NCI-H1105 (cell line): Measurements from ENCODE around the gene C1orf174.

Experiments used
- DNase-seq: peaks from one replicate; lab custom pipeline; 2025; lab: John Stamatoyannopoulos, UW

Gene C1orf174

DNA sequence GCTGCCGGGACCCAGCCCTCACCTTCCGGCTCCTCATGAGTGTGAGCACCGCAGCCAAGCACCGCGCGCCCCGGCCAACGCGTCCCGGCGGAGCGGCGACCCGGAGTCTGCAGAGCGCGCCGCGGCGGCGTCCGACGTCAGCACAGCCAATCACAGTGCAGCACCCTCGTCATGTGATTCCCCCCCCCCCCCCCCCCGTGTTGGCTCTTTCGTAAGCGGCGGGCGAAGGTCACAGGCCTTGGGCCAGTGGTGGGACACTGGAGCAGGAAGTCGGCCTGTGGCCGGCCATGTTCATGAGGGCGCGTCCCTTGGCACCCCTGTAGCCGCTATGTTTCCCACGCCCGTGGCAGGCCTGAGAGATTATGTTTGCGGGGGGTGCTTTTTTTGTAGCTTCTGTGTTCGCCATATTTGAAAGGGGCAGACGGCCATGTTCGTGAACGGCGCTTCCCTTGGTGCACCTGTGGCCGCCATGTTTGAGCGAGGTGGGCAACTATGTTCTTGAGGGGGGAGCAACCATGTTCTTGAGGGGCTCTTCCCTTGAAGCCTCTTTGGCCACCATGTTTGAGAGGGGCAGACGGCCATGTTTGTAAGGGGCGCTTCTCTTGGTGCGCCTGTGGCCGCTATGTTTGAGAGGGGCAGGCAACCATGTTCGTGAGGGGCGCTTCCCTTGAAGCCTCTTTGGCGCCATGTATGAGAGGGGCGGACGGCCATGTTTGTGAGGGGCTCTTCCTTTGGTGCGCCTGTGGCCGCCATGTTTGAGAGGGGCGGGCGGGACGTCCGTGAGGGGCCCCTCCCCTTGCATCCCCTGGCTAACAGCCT, at the start of gene C1orf174:
TSS of gene C1orf174 (minus strand) at position 123 of the 819 bp plus-strand sequence. CDS start at position 37, 86 bp downstream.
- peak; percentile 99 for DNase-seq

DNA sequence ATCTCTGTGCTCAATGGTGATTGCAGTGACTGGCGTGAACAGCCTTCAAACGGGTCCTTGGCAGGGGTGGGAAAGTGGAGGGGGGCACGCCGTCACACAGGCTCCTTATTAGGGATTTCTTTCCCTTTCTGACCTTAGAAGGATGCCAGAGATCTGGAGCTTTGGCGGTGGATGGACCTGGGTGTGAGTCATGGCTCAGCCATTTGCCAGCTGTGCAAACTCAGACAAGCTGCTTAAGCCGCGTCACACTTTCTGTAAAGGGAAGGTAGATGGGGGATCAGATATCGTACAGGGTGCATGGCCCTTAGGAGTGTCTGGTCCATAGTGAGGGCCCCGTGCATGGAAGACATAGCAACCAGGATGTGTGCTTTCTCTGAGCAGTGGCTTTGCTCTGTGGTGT, 48.3 kb upstream of the C1orf174 start:
- no peak for DNase-seq

DNA sequence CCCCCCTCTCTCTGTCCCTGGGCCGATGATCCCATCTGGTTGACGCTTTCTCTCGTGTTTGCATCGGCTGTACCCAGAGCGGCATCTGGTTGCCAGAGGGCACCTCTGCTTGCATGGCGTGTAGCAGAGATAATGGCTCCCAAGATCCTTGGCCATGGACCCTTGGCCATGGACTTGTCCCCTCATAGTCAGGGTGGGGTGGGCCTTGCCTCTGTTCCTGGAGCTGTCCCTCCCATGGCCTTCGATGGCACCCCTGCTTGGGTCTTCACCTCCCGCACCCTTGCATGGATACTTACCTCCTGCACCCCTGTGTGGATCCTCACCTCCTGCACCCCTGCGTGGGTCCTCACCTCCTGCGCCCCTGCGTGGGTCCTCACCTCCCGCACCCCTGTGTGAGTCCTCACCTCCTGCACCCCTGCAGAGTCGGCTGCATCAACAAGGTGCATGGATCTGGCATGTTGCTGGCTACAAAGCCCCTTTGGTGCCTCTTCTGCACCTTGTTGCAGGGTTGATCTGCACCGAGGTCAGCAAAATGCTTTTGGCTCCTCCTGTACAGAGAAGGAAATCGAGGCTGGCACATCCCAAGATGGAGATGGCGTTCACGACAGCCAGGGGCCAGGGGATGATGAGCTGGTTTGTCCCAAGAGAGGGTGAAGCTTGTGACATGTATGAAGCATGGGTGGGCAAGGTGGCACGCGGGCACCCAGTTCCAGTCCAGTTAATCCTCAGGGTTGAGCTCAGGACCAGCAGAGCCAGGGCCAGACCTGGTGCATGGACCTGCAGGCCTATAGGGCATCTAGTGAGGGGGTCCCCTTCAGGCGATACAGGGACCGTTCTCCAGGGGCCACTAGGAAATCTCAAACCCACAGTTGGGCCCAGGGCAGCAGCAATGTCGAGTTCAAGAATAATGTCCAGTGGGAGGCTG, 46.1 kb upstream of the C1orf174 start:
- DNase-seq, result no peak

DNA sequence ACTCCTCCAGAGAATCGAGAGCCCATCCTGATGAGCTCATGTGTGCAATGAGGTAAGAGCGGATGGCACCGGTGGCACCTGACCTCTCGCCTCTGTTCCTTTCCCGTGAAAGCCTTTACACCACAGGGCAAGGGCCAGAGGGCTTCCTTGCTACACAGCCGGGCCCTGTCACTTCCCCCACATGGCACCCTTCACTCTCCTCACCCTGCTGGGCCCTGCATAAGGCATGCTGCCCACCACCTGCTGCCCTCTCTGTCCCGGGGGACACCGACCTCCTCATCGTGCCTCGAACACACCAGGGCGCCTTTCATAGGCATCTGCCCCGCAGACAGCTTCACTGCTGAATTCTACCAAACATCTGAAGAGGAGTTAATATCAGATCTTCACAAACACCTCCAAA, 45.1 kb upstream of the C1orf174 start:
- no peak for DNase-seq

DNA sequence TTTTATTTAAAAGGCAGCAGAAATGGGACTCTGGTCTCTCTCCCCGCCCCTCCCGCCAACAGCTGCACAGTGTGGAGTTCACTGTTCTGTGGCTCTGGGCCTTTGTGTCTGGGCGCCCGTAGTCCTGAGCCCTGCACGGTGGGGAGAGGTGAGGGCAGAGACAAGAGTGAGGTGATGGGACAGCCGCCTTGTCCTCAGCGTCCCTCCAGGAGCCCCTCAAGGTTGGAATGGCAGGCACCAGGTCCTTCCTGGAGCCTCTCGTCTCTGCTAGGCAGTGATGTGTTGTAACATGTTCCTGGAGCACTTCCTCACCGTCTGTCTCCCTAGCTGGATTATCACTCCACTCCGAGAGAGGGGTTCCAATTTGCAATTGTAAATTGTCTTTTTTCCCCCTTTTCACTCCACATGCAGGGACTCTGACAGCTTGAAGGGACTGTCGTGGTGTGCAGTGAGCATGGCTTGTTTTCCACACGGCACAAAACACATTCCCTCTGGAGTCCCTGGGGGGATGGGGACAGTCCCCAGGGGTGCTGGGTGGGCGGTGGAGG, 44.6 kb upstream of the C1orf174 start:
- no peak for DNase-seq

DNA sequence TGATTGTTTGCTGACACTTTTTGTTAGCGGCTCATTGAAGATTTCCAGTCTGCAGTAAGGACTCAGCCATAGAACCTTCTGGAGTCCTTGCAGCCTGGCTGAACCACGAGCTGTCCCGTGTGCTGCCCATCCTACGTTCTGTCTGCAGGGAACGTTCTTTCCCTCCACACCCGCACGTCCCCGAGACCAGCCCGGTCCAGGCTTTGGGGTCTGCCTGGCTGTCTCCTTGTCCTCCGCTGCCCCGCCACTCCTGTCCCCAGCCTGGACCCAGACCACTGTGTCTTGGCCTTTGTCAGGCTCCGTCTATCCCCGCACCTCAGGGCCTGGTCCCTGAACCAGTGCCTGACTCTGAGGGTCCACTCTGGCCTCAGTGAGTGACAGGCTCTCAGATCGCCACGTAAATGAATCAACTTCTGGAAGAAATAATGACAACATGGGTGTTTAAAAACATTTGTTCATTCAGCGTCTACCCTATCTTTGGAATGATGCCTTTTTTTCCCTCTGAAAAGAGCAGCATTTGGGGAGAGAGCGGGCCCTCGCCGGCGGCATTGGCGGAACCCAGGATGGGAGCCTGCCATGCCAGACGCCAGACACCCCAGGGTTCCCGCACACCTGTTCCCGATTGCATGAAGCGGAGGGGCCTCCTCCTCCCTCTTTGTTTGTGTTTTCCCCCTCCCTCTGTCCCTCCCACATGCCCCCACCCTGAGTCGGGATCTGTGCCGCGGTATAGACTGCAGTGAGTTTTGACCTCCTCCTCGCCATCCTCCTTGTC, 43.9 kb upstream of the C1orf174 start:
- no peak for DNase-seq

DNA sequence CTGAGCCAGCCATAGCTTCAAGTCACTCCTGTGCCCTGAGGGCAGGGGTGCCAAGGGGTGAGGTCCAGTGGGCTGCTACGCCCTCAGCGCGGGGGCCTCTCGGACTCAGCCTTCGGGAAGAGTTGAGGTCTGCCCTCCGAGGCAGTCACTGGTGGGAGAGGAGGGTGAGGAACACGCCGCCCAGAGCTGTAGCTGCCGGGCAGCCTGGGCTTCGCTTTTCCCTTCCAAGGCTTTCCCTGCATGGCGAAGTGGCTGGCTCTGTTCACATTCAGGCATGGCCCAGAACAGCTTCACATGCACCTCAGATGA, 43.0 kb upstream of the C1orf174 start:
- DNase-seq, result no peak

DNA sequence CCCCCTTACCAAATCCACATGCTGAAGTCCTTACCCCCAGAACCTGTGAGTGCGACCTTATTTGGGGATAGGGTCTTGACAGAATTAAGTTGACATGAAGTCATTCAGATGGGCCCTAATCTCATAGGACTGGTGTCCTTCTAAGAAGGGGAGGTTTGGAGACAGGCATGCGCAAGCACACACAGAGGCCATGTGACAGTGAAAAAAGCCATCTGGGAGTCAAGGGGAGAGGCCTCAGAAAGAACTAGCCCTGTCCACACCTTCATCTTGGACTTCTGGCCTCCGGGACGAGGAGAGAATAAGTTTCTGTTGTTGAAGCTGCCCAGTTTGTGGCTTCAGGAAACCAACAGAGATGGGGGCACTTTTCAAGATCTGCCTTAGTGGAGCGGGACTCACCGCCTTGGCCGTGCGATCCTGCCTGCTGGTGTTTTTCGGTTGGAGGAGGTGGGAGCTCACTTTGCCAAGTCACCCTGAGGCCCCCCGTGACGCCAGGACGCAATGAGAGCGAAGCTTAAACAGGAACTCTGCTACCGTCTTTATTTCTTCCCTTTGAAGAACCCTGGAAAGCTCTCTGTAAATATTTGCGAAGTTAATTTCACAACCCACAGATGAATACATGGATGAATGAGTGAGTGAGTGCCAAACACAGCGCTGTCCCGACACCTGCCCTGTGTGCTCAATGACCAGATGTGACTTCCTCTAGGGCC, 42.5 kb upstream of the C1orf174 start:
- DNase-seq, result peak; percentile 74

DNA sequence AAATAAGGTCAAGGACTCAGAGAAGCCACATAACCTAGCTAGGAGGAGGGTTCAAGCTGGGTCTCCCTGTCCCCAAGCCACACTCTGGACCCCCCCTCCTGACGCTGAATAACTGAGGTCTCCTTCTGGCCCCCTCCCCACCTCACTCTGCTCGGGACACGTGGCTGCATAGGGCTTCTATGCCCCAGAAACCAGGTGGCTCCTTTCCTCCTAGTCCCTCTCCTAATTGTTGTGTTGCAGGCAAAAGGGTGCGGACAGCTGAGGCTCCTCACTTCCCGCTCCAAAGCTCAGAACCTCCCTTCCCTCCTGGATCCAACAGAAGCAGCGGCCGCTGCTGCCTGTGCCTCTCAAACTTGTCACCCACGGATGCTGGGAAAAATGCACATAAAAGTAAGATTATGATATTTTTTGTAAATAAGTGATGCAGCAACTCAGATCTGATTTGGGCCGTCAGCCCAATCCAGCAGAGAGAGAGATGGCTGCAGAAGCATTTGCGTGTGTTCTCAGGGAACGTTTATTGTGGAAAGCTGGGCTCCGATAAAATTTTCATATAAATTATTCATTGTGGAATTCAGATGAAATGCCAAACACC, 40.8 kb upstream of the C1orf174 start:
- no peak for DNase-seq

DNA sequence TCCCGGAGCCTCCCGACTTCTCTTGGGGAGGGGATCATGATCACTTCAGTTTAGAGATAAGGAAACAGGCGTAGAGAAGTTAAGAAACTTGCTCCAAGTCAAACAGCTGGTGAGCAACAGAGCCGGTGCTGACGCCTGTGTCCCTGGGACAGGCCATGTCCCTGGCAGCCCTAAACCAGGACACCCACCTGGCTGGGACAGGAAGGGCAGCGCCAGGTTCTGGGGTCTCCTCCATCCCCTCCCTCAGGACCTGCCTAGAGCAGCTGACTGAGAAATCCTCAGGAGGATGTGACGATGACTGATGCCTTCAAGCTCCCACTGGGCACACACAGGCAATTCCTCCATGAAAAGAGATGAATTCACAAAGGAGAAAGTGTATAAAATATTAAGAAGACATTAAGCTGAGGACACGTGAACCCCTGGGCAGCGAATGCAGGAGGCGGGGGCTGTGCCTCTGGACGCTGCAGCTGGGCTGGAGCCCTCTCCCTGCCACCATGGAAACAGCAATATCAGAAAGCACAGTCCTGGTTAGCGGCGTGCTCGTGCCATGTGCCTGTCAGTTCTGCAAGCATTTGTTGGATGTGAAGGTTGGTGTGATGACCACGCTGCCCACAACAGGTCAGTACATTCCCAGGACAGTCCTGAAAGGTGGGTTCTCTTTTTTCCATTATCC, 40.1 kb upstream of the C1orf174 start:
- DNase-seq, result no peak

DNA sequence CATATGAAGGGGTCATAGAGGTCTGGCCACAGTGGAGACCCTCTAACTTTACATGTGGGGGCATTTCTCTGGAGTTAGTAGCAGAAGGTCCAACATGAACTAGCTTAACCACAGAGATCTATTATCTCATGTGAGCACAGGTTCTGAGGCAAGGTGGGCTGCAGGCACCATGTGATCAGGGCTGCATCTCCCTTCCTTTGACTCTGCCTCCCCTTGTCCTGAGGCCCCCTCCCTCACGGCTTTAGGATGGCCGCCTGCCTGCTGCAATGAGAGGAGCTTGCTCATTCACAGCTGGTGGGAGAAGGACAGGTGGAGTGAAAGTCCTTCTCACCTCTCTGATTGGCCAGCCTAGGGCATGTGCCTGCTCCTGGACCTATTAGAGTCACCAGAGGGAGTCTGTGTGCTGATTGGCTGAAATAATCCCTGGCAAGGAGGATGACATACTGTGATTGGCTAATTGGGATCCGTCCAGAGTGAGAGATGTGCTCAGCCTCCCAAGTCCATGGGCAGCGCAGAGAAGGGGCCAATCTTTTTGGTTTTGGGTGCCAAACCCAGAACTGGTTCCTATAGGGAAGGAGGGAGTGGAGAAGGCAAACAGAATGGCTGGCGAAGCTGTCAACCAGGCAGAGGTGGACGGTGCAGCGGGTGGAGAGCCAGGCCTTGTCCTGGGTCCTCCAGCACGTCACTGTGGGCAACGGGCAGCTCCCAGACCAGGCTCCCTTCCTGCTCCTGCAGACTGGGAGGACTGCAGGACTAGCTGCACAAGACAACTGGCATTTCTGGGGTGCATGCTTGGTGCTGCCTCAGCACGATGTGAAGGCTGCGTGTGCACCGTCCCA, 39.4 kb upstream of the C1orf174 start:
- DNase-seq, result no peak

DNA sequence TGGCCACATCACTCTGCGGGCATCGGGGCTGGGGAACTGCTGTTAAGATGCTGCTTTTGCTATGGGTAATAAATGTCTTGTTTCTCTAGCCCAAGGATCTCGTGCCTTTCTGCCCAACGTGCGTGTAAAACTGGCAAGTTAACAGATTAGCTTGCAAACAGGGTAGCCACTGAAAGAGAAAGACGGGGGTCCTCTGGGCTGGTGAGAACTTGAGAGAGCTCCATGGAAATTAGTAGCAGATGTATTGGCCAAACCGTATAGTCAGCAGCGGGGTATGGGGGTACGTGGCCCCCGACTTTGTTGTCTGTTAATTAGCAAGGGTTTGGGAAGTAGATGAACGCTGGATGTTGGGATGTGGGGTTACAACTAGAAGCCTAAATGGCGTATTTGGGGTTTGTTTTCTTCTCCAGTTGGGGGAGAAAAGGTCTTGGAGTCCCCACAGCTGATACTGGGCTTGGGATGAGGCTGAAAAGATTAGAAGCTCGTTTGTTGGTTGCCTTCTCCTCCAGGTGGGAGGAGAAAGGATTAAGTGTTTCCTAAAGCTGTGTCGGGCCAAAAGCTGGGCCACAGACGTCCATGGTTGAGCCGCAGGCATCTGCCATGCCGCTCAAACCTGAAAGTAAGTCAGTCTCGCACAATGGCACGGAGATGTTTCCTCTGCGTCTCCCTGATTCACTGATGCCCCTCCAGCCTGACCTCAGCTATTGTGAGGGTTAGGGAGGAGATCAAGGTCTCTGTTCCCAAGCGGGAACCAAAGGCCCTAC, 32.3 kb upstream of the C1orf174 start:
- no peak for DNase-seq

DNA sequence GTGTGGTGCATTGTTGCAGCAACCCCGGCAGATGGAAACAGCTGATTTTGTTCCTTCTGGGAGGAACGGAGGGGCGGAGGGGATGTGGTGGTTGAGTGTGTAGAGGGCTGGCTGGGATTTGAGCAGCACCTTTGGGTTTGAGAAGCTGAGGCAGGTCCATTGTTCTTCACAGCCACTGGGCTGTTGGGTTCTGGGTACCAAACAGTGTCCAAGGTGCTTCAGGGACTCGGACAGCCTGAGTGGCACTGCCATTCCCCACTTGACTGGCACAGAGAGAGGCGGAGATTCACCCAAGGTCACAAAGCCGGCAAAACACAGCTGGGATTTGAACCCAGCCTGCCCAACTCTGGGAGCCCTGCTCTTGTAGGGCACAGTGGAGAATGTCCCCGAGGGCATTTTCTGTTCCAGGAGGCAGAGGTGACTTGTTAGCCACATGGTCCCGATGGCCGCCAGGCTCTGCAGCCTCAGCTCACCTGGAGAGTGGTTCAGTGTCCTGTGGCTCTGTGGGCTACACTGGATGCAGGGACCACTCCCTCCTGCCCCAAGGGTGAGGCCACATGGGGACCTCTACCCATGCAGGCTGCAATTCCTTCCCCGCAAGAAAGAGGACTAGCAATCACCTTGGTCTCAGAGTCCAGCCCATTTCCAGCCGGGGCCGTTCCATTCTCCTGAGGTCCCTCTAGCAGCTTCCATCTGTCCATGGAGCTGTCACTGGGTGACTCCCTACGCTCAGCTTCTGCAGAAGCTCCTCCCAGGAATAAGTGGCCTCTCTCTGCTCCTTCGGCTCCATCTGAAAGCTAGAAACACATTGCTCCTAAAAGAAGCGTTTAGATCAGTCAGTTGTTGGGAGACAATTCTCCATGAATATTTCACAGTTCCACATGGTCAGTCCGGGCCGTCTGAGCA, 31.2 kb upstream of the C1orf174 start:
- no peak for DNase-seq

DNA sequence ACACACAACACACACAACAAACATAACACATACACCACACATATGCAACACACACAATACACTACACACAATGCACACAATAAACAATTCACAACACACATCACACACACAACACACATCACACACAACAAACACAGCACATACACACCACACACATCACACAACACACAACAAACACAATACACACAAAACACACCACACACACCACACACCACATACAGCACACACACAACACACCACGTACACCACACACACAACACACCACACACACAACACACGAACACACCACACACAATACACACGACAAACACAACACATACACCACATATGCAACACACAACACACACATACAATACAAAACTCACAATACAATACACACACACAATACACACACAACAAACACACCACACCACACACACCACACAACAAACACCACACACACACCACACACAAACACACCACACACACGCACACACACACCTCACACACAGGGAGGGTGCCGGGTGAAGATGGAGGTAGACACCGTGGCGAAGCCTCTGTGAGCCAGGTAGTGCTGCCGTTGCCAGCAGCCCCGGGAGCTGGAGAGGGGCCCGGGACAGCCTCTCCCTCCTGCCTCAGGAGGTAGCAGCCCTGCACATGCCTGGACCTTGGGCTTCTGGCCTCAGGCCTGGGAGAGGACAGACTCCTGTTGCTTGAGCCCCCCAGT, 30.4 kb upstream of the C1orf174 start:
- DNase-seq, result no peak

DNA sequence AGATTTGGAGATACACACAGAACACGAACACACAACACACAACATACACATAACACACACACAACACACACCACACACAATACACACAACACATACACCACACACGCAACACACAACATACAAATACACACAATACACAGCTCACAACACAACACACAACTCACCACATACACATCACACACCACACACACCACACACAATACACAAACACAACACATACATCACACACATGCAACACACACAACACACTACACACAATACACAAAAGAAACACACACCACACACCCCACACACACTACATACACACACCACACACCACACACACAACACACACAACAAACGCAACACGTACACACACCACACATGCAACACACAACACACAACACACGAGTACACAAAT, 29.1 kb upstream of the C1orf174 start:
- no peak for DNase-seq

DNA sequence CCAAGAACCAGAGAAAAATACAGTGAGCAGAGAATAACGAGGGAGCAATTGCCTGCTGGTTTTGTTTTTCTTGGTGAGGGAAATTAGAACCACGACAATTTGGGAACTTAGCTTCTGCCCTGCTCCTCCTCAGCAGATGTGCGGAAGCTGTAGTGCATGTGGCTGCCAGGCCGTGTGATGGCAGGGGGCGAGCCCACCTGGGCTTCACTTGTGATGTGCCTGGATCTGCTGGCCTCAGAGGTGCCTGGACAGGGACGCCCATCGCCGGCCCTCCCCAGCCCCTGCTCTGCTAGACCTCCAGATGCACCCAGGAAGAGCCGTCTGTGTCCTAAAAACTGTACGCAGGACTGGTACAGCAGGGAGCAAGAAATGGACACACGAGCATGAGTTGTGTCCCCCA, 28.5 kb upstream of the C1orf174 start:
- no peak for DNase-seq

DNA sequence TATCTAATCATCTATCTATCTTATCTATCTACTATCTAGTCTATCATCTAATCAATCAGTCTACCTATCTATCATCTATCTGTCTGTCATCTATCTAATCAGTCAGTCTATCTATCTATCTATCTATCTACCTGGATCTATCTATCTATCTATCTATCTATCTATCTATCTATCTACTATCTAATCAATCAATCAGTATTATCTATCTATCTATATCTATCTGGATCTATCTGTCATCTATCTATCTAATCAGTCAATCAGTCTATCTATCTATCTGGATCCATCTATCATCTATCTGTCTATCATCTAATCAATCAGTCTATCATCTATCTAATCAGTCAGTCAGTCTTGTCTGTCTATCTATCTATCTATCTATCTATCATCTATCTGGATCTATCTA, 26.9 kb upstream of the C1orf174 start:
- no peak for DNase-seq
